A673 (cell line): ENCODE measurements around the gene SH3GL3.

Experiments used
- CTCF ChIP-seq: fragments of 300-800, 200-600 bp; sonication (generic); conservative IDR thresholded peaks from 2 replicates; pipeline ENCODE4 v1.5.1; 2017; ENCODE audit warnings: low read depth, mild to moderate bottlenecking, antibody characterized with exemption, low read length, moderate library complexity, mixed read lengths
- EZH2 ChIP-seq: fragments of 200-600 bp; sonication (generic); IDR thresholded peaks from 2 replicates; pipeline ENCODE4 v1.6.1; 2017; ENCODE audit warnings: borderline replicate concordance, low read depth, mild to moderate bottlenecking, mixed read lengths, antibody characterized with exemption, low read length; ENCODE audit not compliant: poor library complexity, severe bottlenecking

GRCh38 chr15:83424101-83424500 is 23.0 kb upstream of the SH3GL3 start:
- TF ChIP-seq EZH2 (no peak), CTCF (no peak)
